Measurements from ENCODE around the gene MAPK7. TPM values are rescaled to one million over a fixed set of nuclear protein-coding genes. Genes with fewer than 3 reads are reported as not detected.

The MAPK7 gene
- total and polyA plus RNA-seq, 2 of the 8 experiments (the other 6 are each of a cell fraction or from before 2014, with no cell fraction given): 15.2 to 28.1 TPM

DNA sequence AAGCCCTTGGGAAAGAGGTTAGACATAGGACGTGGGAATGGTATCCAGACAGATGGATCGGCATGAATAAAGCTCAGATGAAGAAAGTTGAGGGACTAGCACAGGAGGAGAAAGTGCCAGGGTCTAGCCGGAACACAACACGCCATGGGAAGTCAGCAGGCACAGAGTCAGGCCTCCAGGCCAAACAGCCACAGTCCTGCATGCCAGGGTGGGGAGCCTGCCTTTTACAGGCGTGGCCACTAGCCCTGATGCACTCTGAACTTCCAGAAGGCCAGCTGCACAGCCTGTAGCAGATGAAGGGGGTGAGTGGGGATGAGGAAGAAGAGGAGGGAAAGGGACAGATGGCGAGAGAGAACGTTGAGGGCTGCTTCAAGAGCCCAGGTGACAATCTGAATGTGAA, 20.9 kb upstream of the MAPK7 start (continued):
- TF ChIP-seq RFX5 (IDR thresholded peaks at IDR 0.05; ENCODE audit: borderline replicate concordance, low read depth, low read length) (no peak), TAF7 (optimal IDR thresholded peaks at IDR 0.05; ENCODE audit: borderline replicate concordance, low read depth, low read length) (no peak), EP300 (IDR thresholded peaks at IDR 0.05; ENCODE audit: borderline replicate concordance in 1 of 2, low read depth in 2 of 2, low read length in 2 of 2) (no peak)
- TF ChIP-seq, protein P1, sequence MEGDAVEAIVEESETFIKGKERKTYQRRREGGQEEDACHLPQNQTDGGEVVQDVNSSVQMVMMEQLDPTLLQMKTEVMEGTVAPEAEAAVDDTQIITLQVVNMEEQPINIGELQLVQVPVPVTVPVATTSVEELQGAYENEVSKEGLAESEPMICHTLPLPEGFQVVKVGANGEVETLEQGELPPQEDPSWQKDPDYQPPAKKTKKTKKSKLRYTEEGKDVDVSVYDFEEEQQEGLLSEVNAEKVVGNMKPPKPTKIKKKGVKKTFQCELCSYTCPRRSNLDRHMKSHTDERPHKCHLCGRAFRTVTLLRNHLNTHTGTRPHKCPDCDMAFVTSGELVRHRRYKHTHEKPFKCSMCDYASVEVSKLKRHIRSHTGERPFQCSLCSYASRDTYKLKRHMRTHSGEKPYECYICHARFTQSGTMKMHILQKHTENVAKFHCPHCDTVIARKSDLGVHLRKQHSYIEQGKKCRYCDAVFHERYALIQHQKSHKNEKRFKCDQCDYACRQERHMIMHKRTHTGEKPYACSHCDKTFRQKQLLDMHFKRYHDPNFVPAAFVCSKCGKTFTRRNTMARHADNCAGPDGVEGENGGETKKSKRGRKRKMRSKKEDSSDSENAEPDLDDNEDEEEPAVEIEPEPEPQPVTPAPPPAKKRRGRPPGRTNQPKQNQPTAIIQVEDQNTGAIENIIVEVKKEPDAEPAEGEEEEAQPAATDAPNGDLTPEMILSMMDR (IDR thresholded peaks at IDR 0.05; ENCODE audit: control extremely low read depth in 1 of 3, insufficient read depth in 1 of 3, low read depth in 1 of 3, low read length in 3 of 3): no peak

Data from H1 (cell line).